Stimulated activated CD4-positive, alpha-beta T cell treated with anti-CD3 and anti-CD28 coated beads, TNF-alpha, amount 100 ng/mL, for 48 hours (primary cell): ENCODE data around the gene PLLP.

Experiments used
- DNase-seq, 3 donors: peaks; one replicate each; pipeline ENCODE4 v3.0.0-alpha.2; 2020; ENCODE audit warnings: low read depth in 3 of 3

Gene PLLP, protein sequence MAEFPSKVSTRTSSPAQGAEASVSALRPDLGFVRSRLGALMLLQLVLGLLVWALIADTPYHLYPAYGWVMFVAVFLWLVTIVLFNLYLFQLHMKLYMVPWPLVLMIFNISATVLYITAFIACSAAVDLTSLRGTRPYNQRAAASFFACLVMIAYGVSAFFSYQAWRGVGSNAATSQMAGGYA

DNA sequence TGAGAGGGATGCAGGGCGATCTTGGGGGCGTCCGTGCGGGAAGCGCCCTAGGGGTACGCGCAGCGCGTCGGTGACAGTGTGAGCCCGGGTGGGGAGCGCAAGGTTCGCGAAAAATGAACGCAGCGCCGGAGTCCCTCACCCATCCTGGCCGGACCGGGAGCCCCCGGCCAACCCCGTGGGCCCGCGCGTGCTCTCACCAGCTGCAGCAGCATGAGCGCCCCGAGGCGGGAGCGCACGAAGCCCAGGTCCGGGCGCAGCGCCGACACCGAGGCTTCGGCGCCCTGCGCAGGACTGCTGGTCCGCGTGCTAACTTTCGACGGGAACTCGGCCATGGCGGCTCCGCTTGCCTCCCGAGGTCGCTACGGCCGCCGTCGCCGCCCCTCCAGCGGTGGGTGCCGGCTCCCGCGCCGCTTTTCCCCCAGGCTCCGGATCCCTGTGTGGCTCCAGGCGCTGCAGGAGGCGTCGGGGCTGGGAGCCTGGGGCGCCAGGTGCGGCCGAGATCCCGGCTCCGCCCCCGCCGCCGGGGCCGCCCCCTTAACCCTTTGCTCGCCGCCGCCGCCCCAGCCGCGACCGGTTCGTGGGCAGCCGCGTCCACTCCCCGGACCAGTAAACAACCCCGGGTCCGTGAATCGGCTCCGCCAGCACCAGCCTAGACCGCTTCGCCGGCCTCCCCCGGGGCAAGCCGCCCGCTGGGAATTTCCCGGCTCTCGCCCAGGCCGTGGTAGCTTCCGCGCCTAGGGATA lies at the start of gene PLLP:
TSS of gene PLLP (minus strand) at position 464 of the 743 bp plus-strand sequence. CDS start at position 332, 132 bp downstream.
- peak in 1 of 3 donors; percentile 23 for DNase-seq

DNA sequence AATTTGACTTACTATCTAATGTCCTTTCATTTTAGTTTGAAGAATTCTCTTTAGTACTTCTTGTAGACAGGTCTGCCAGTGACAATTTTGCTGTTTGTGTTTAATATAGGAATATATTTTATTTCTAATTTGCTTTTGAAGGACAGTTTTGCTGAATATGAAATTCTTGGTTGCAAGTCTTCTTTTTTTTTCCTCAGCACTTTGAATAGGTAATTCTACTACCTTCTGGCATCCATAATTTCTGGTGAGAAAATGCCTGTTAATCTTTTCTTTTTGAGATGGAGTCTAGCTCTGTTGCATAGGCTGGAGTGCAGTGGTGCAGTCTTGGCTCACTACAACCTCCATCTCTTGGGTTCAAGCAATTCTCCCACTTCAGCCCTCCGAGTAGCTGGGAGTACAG lies 48.9 kb upstream of the PLLP start:
- no peak for DNase-seq

DNA sequence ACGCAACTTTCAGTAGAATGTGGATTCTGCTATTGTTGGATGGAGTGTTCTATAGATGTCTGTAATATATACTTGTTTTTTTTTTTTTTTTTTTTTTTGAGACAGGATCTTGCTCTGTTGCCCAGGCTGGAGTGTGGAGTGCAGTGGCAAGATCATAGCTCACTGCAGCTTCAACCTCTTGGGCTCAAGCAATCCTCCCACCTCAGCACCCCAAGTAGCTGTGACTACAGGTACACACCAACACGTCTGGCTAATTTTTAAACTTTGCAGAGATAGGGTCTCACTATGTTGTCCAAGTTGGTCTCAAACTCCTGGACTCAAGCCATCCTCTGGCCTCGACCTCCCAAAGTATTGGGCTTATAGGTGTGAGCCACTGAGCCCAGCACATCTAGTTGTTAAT lies 46.9 kb upstream of the PLLP start:
- no peak for DNase-seq

DNA sequence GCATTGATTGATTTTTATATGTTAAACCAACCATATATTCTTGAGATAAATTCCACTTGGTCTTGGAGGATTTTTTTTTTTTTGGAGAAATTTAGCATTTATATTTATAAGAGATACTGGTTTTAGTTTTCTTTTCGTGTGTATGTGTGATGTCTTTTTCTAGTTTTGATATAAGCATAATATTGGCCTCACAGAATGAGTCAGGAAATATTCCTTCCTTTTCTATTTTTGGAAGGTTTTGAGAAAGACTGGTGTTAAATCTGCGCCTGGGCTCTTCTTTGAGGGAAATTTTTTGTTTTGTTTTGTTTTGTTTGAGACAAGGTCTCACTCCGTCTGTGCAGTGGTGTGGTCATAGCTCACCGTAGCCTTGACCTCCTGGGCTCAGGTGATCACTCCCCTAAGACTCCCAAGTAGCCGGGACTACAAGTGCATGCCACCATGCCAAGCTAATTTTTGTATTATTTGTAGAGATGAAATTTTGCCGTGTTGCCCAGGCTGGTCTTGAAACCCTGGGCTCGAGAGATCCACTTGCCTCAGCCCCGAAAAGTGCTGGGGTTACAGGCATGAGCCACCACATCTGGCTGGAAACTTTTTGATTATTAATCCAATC lies 45.4 kb upstream of the PLLP start:
- no peak for DNase-seq

DNA sequence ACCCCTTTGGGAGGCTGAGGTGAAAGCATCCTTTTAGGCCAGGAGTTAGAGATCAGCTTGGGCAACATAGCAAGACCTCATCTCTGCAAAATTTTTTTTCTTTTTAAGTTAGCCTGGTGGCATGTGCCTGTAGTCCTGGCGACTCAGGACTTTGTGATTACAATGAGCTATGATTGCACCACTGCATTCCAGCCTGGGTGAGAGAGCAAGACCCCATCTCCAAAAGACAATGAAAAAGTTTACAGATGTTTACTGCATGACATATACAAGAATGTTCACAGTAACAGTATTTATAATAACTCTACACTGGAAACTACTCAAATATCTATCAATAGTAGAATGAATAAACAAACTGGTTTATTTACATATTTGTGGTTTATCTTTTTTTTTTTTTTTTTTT lies 41.0 kb upstream of the PLLP start:
- DNase-seq, result no peak

DNA sequence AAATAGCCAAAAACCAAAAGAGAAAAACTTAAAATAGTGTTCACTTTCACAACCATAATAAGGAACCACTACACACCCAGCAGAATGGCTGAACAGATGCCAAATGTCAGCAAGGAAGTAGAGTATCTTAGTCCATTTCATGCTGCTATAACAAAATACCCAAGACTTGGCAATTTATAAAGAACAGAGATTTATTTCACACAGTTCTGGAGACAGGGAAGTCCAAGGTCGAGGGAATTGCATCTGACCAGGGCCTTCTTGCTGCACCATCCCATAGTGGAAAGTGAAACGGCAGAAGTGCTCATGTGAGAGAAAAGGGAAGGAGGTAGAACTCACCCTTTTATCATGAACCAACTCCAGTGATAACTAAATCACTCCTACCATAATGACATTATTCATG lies 40.3 kb upstream of the PLLP start:
- no peak for DNase-seq

DNA sequence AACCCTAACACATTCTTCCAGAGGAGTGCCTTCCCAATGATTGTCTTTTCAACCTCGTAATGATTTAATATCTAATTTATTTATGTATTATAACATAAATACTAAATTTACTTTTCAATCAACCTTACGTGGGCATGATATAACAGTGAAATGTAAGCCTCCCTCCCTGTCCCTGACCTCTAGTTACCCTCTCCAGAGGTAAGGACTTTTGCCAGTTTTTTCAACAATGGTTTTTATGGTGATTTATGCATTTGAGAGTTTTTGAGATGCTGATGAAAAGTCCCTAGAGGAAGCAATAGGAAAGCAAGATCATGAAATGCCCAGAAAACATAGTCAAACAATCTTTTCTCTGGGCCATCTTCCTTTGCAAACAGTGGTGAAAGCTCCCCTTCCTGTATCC lies 35.2 kb upstream of the PLLP start:
- no peak for DNase-seq

DNA sequence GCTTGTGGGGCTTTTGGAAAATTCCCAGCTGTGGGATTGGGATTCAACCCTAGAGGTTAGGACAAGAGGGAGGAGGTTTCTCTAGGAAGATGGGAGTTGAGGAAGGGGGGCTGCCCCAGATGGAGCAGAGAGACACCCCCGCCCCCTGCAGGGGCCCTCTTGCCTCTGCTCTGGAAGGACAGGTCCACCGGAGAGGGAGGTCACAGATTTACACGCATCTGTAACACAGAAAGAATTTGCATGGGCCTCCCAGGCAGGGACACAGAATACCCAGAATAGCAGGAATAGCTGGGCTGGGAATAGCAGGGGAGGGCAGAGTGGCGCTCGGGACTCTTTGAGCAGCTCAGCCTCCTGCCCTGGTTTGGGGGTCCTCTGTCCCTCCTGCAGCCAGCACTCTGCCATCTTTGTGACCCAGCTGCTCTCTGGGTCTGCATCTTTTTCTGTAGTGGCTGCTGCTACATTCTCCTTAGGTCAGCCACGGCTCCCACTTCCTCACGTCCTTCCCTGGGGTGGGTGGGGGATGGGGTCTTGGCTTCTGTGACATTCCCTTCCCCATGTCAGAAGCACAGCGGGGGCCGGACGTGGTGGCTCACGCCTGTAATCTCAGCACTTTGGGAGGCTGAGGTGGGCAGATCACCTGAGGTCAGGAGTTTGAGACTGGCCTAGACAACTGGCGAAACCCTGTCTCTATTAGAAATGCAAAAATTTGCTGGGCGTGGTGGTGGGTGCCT lies 33.9 kb upstream of the PLLP start:
- DNase-seq, result no peak

DNA sequence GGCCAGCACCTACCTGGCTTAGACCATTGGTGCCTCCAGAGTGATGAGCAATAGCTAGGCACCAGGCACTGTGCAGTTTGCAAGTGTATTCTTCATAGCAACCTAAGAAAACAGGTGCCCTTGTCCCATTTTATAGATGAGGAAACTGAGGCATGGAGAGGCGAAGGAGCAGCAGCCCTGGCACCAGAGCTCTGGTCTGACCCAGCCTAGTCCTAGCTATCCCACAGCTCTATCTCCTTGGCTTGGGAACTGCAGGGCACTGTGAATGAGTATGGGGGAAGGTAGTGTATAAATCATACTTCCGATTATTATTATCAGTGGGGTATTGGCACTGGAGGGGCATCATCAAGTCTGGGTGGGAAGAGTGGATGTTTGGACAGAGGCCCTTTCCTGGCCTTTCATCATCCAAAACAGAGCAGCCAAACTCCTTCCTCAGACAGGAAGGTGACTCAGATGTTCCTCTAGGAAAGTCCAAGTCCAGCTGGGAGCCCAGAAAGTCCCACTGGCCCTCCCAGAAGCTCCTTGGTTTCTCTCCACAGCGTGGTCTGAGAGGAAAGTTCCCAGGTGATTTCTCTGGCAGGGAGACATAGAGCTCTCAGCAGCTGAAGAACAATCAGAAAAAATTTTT lies 32.0 kb upstream of the PLLP start:
- no peak for DNase-seq

DNA sequence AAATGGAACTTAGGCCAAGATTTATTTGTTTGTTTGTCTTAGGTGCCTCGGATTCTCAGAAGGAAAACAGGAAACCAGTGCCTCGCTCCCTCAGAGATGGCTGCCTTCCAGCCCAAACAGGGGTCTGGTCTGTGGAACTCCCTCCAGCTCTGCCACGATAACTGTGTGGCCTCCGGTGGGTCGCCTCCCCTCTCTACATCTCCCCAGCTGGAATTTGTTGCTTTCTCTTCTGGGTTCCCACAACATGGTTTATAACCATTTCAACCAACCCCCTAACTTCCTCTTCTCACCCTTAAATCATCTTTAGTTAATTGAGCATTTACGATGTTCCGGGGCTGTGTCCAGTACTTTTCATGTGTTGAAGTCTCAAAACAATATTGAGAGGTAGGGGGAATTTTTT lies 30.9 kb upstream of the PLLP start:
- no peak for DNase-seq

DNA sequence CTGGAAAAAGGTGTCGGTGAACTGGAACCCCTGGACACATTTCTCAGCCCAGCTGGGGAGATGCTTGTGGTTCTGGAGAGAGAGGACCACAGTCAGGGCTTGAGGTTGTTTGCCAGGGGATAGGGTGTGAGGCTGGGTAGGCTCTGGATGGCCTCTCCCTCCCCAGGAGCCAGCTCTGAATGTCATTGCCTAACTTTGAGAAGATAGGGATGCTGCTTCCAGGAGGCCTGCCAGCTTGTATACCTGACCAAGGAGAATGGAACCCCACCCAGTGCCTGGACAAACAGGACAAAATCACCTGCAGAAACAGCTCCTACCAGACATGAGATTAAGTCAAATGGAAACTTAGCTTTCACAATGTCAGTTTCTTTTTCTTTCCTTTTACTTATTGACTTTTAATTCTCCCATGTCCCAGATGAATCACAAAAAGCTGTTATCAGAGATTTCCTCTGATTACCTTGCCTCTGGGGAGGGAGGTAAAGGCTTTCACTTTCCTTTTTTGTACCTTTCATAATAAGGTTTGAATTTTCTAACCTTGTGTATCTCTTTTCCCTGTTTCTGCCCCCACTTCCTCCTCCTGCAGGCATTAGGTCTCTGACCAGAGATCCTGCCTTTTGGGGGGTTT lies 29.8 kb upstream of the PLLP start:
- no peak for DNase-seq

DNA sequence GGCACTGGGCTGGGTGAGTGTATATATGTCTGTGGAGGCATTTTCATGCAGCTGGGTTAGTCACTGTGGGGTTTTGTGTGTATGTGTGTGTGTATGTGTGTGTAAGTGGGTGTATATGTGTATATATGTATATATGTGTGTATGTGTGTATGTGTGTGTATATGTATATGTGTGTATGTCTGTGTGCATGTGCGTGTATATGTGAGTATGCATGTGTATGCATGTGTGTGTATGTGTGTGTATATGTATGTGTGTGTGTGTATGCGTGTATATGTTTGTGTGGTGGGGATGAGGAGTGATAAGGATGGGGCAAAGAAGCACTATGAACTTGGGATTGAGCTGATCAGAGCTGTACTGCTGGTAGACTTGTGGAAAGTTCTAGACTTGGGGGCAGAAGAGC lies 29.0 kb upstream of the PLLP start:
- DNase-seq, result no peak

DNA sequence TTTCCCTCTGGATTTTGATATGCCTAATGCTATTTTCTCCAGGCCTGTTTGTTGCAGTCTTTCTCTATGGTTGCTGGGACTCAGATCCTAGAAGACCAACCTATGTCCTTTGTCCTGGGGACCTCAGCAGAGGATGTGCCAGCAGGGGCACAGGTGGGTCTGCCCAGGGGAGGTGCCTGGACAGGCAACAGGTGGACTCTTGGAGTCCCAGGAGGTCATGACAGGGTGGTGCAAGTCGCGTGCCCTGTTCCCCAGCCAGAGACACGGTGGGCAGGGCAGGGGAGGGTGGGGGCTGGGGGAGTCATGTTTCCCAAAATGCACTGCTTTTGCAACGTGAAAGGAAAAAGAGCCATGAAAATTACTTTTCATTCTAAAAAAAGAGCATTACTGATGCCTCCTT lies 26.3 kb upstream of the PLLP start:
- DNase-seq, result no peak

DNA sequence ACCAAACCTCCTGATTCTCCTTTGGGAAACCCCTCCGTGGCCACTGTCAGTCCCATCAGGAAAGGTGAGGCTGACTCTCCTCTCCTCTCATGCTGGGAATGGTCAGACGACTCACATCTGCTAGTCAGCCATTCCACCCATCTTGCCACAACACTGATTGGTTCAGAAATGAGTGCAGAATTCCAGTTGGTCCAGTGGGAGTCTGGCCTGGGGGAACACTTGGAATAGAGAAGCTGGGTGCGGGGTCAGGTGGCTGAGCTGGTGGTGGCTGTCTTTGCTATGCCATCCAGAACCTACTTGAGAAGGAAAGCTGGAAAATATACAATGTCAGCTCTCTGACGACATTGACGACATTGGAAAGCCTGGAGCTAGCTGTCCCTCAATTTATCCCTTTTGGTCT lies 23.6 kb upstream of the PLLP start:
- DNase-seq, result no peak

DNA sequence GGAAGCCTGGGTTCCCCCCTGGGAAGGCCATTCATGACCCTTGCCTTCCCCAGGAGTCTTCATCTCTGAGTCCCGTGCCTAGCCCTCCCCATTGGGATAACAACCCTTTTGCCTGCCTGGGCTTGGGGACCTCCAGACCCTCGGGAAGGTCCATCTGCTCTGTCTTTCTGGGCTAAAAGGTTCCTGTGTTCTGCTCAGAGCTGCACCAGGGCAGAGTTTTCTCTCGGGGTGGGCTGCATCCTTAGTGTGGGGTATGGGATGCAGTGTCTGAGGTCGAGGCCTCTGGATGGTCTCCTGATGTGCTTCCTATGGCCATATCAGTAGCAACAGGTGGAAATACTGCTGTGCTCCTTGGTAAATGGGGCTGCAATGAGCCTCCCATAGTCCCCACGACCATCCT lies 22.9 kb upstream of the PLLP start:
- no peak for DNase-seq

DNA sequence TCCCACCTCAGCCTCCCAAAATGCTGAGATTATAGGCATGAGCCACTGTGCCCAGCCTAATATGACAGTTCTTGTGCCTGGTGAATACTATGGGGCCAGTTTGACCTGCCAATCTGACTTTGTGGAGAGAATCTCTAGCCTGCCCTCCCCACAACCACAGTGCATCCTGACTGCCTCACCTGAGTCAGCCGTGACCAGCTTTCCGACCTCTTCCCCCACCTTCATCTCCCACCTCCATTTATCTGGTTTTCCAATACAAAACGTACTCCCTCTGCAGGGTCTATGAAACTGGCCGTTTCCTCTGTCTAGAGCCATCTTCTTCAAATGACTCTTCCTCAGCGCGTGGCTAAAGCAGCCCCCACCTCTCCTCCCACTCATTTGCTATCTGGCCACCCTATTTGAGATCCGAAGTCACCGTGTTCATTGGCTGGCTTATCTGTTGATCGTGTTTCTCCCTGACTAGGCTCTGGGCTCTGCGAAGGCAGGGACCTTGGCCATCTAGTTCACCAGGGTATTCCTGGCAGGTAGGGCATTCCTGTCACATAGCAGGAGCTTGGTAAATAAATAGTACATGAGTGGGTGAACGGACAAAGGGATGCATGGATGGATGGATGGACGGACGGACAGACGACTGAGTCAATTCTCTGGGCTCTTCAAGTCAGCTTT lies 22.3 kb upstream of the PLLP start:
- no peak for DNase-seq

DNA sequence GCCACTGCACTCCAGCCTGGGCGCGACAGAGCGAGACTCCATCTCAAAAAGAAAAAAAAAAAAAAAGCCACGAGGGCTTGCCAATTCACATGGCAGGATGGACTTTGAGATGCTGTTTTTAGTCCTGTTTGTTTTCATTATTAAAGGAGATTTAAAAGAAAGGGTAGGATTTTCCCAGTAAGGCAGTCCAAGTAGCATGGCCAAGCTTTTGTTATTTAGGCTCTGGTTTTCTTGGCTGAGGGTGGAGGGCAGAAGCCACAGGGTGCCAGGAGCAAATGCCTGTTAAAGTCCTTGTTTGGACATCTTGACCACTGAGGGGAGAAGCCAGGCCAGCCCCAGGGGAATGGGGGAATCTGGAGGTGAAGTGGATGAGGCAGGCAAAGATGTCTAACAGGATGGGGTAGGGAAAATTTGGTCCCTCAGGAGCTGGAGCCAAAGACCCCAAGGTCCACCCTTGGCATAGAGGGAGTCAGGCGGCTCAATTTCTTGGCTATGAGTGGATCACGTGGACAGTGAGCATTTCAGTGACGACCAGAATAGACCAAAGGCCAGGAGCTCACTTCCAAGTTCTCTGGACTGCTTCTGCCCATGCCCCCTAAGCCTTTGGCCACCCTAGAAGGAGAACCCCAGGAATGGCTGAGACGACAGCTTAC lies 20.8 kb upstream of the PLLP start:
- DNase-seq, result no peak

DNA sequence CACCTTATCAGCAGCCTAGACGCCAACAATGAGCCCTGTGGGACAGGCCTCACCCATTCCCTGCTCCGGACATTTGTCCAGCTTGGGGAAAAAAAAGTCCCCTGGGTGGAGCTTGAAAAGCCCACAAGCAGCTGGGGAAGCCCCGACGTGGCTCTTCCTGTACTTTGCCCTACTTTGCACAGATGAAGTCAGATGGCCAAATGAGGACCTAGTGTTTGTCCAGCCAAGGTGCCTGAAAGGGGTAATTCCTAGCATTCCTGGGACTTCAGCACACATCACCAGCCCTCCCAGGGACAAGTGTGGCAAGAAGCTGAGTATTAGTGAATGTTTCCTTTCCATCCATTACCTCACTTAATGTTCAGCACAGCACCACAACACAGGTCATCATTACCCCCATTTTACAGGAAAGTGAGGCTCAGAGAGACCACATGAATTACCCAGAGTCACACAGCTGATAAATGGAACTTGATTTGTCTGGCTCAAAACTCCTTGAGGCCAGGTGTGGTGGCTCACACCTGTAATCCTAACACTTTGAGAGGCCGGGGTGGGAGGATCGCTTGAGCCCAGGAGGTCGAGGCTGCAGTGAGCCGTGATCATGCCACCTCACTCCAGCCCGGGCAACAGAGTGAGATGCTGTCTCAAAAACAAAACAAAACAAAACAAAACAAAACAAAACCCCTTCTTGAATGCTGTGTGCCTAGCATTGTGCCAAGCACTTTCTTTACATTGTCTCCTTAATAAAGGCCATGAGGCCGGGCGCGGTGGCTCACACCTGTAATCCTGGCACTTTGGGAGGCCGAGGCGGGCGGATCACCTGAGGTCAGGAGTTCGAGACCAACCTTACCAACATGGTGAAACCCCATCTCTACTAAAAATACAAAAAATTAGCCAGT lies 19.9 kb upstream of the PLLP start:
- DNase-seq, result no peak

DNA sequence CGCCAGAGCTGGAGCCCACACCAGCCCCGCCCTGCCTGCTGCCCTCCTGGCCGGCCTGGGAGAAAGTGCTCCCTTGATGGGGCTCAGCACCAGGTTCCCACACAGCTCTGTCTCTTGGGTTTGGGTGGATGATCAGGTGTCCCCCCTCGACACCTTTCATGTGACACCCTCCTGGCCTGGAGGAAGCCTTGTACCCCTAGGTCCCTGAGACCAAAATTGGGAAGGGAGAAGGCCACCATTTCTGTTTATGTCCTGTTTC lies 19.4 kb upstream of the PLLP start:
- DNase-seq, result no peak
